Glutamatergic neuron (in vitro differentiated cells): ENCODE measurements around the gene ZNF549. TPM values are rescaled to one million over a fixed set of nuclear protein-coding genes. Genes with fewer than 3 reads are reported as not detected.
A peak's percentile ranks its signal among the peaks of the same experiment; 100 is the strongest.

ENCODE experiments used
- DNase-seq: peaks from one replicate; pipeline ENCODE4 v3.0.0; 2022
- H3K27ac Mint-ChIP-seq: one replicate; pipeline ENCODE4 v1.8.0; 2020; ENCODE audit warnings: mild to moderate bottlenecking, mixed read lengths, inconsistent platforms; ENCODE audit not compliant: unreplicated experiment
- H3K27me3 Mint-ChIP-seq: one replicate; pipeline ENCODE4 v1.8.0; 2020; ENCODE audit warnings: mild to moderate bottlenecking, moderate library complexity, mixed read lengths, inconsistent platforms; ENCODE audit not compliant: unreplicated experiment
- H3K36me3 Mint-ChIP-seq: one replicate; pipeline ENCODE4 v1.8.0; 2020; ENCODE audit warnings: mild to moderate bottlenecking, mixed read lengths, inconsistent platforms; ENCODE audit not compliant: unreplicated experiment
- H3K4me1 Mint-ChIP-seq: one replicate; pipeline ENCODE4 v1.8.0; 2020; ENCODE audit warnings: mild to moderate bottlenecking, low read depth, mixed read lengths, inconsistent platforms; ENCODE audit not compliant: unreplicated experiment
- H3K4me3 Mint-ChIP-seq: one replicate; pipeline ENCODE4 v1.8.0; 2020; ENCODE audit warnings: mild to moderate bottlenecking, mixed read lengths, inconsistent platforms; ENCODE audit not compliant: unreplicated experiment
- H3K9me3 Mint-ChIP-seq: one replicate; pipeline ENCODE4 v1.8.0; 2020; ENCODE audit warnings: mild to moderate bottlenecking, moderate library complexity, mixed read lengths, inconsistent platforms; ENCODE audit not compliant: unreplicated experiment
- total RNA-seq: library from RNA; stranded (reverse); fragmentation: NEBNext Ultra II Directional; extraction: Animal tissue kit (Norgen Biotek cat#: 25700); gene quantifications from one replicate; pipeline ENCODE4 v1.2.1, GENCODE V29; 2021; ENCODE audit not compliant: unreplicated experiment
- TF ChIP-seq, protein P1 (sequence below): fragments of 200-600 bp; sonication (generic); IDR thresholded peaks from one replicate; pipeline ENCODE4 v1.5.0; 2021; ENCODE audit not compliant: partially characterized antibody, unreplicated experiment

Gene ZNF549
- total RNA-seq, 1 donor from 2014 or later, result 10.8 TPM

DNA sequence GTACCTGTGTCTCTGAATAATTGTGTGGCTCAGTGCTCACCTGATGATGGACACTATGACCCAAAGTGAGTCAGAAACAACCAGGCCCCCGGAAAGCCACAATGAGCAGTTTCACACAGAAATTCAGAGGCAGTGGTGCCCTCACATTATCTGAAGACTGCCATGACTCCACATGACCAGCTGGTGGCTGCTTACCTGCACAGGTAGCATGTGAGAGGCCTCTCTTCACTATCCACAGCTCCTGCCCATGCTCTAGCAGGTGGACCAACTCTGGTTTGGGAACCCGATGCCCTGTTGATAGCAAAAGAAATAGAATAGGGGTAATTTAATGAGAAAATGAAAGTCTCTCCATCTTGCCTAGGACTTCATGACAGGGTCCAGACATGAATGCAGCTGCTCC, 25.3 kb downstream of the ZNF549 start:
- H3K9me3 Mint-ChIP-seq, result peaks cover 3% of the 10 kb centered on the region
- DNase-seq, result no peak
- TF ChIP-seq, protein P1, sequence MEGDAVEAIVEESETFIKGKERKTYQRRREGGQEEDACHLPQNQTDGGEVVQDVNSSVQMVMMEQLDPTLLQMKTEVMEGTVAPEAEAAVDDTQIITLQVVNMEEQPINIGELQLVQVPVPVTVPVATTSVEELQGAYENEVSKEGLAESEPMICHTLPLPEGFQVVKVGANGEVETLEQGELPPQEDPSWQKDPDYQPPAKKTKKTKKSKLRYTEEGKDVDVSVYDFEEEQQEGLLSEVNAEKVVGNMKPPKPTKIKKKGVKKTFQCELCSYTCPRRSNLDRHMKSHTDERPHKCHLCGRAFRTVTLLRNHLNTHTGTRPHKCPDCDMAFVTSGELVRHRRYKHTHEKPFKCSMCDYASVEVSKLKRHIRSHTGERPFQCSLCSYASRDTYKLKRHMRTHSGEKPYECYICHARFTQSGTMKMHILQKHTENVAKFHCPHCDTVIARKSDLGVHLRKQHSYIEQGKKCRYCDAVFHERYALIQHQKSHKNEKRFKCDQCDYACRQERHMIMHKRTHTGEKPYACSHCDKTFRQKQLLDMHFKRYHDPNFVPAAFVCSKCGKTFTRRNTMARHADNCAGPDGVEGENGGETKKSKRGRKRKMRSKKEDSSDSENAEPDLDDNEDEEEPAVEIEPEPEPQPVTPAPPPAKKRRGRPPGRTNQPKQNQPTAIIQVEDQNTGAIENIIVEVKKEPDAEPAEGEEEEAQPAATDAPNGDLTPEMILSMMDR, result no peak
- H3K4me1 Mint-ChIP-seq, result peaks cover 2% of the 10 kb centered on the region
- H3K36me3 Mint-ChIP-seq, result peaks cover 57% of the 10 kb centered on the region
- H3K27me3 Mint-ChIP-seq, result peaks cover 5% of the 10 kb centered on the region
- H3K4me3 Mint-ChIP-seq, result no peak overlapping the region
- H3K27ac Mint-ChIP-seq, result no peak overlapping the region

DNA sequence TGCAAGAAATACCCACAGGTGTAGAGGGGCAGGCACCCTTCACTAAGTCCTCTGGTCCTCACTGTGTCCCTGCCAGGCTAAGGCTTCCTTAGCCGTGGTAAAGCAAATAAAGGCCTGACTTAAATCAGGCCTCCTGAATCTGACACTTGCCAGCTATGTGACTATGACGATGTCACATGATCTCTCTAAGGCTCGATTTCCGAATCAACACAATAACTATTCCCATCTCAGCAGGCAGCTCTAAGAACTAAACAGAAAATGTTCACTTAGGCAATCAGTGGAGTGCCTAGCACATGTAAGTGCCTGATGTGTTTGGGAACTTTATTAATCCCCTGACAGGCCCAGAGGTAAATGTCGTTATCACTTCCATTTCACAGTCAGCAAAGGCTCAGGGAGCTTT, 30.5 kb downstream of the ZNF549 start:
- DNase-seq, result no peak
- Mint-ChIP-seq H3K36me3 (peaks cover 36% of the 10 kb centered on the region), H3K4me3 (peak overlapping the region; percentile 99), H3K4me1 (peaks cover 9% of the 10 kb centered on the region), H3K27ac (peak overlapping the region; percentile 41), H3K9me3 (peaks cover 23% of the 10 kb centered on the region), H3K27me3 (peaks cover 15% of the 10 kb centered on the region)
- TF ChIP-seq, protein P1, result no peak

DNA sequence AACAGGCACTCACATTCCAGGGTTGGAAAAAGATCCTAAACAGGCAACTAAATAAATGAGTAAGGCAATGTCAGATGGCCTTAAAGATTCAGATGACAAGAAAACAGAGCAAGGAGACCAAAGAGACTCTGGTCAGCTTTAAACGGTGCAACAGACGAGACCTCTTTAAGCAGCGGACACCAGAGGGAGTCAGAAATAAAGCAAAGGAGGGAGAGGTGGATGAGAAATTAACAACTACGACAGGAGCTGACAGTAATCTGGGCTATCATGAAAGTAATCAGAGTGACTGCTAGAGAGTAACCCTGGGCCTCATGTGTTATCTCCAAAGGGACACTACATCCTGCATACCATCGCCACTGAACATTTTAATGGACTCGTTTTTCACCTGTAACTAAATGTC, 31.4 kb downstream of the ZNF549 start:
- H3K27ac Mint-ChIP-seq, result peak overlapping the region; percentile 31
- H3K9me3 Mint-ChIP-seq, result peaks cover 23% of the 10 kb centered on the region
- DNase-seq, result no peak
- peaks cover 37% of the 10 kb centered on the region for H3K36me3 Mint-ChIP-seq
- H3K4me3 Mint-ChIP-seq, result peak overlapping the region; percentile 99
- H3K27me3 Mint-ChIP-seq, result peaks cover 15% of the 10 kb centered on the region
- TF ChIP-seq, protein P1, result no peak
- peaks cover 9% of the 10 kb centered on the region for H3K4me1 Mint-ChIP-seq

DNA sequence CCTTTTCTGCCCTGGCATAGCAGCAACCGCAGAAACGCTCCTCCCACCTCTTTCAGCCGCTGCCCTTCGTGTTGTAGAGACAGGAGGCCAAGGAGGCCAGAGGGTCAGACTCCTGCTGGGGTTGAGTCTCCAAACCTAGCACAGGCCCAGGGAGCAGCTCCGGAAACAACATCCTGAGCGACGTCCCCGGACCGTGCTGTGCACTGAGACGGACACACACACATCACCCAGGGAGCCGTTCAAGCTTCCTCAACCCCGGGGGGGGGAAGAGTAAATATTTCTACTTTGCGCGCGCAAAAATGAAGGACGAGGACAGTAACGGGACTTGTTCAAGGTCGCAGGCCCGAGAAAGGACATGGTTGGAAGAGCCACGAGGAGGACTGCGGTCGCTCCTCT, 31.9 kb downstream of the ZNF549 start:
- peaks cover 9% of the 10 kb centered on the region for H3K4me1 Mint-ChIP-seq
- peaks cover 42% of the 10 kb centered on the region for H3K36me3 Mint-ChIP-seq
- peak overlapping the region; percentile 99 for H3K4me3 Mint-ChIP-seq
- H3K27me3 Mint-ChIP-seq, result peaks cover 15% of the 10 kb centered on the region
- TF ChIP-seq, protein P1, result no peak
- H3K27ac Mint-ChIP-seq, result peak overlapping the region; percentile 64
- peaks cover 25% of the 10 kb centered on the region for H3K9me3 Mint-ChIP-seq
- DNase-seq, result peak; percentile 25

DNA sequence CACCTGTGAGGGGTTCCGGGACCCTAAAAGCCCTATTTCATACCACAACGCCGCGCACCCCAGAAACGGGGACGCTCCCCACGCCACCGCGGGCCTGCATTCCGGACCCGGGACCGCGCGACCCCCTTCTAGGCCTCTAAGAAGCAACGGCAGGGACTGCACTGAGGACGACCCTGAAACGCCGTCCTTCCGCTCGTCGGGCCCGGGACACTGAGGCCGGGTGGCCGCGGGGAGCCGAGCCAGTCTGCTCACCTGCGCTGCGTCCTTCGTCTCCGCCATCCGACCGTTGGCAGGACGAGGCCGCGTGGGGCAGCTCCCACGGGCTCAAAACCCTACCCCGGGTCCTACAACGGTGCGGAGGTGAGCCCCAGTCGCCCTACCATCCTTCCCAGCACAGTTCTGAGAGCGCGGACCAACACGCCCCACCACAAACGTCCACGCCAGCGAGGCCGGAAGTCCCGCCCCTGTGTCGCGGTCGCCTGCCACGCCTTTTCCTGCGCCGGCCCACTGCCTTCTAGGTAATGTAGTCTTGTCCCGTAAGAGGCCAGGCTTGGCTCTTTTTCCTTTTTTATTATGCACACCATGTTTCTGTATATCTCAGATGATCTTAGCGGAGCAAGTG, 32.4 kb downstream of the ZNF549 start, which contains the start of gene ZNF550:
TSS of gene ZNF550 (minus strand) at position 460 of the 622 bp plus-strand sequence. CDS start at position 279, 181 bp downstream.
- TF ChIP-seq, protein P1, result no peak
- Mint-ChIP-seq H3K9me3 (peaks cover 25% of the 10 kb centered on the region), H3K36me3 (peaks cover 42% of the 10 kb centered on the region), H3K4me1 (peaks cover 9% of the 10 kb centered on the region), H3K27me3 (peaks cover 15% of the 10 kb centered on the region), H3K4me3 (peak within 1 kb of the TSS; percentile 99), H3K27ac (peak within 1 kb of the TSS; percentile 64)
- peak; percentile 95 for DNase-seq
